H9 (cell line): Measurements from ENCODE around the gene TMEM59L. TPM values are rescaled to one million over a fixed set of nuclear protein-coding genes. Genes with fewer than 3 reads are reported as not detected.

Experiments used
- DNase-seq: peaks from one replicate; pipeline ENCODE4 v3.0.0-alpha.2; 2017
- H2AFZ ChIP-seq: one replicate; pipeline ENCODE4 v1.6.1; 2013; ENCODE audit warnings: mild to moderate bottlenecking, low read length, control low read depth, moderate library complexity
- H2AK5ac ChIP-seq: 2 replicates; pipeline ENCODE4 v1.6.1; 2013; ENCODE audit warnings: low read length, control low read depth, mixed read lengths; ENCODE audit not compliant: insufficient read length
- H2BK120ac ChIP-seq: one replicate; pipeline ENCODE4 v1.6.1; 2013; ENCODE audit warnings: low read depth, mild to moderate bottlenecking, low read length, control low read depth, inconsistent platforms; ENCODE audit not compliant: poor library complexity, severe bottlenecking
- H2BK12ac ChIP-seq: 2 replicates; pipeline ENCODE4 v1.6.1; 2013; ENCODE audit warnings: low read length, control low read depth, mixed read lengths, low read depth; ENCODE audit not compliant: insufficient read length
- H2BK15ac ChIP-seq: 2 replicates; pipeline ENCODE4 v1.6.1; 2013; ENCODE audit warnings: low read depth, low read length, control low read depth
- H2BK20ac ChIP-seq: one replicate; pipeline ENCODE4 v1.6.1; 2013; ENCODE audit warnings: low read depth, mild to moderate bottlenecking, low read length, control low read depth, inconsistent platforms; ENCODE audit not compliant: poor library complexity, severe bottlenecking
- H2BK5ac ChIP-seq: 2 replicates; pipeline ENCODE4 v1.6.1; 2013; ENCODE audit warnings: low read length, control low read depth, mixed read lengths; ENCODE audit not compliant: insufficient read length
- H3K14ac ChIP-seq: 2 replicates; pipeline ENCODE4 v1.6.1; 2013; ENCODE audit warnings: low read length, control low read depth; ENCODE audit not compliant: insufficient read depth
- H3K18ac ChIP-seq: 2 replicates; pipeline ENCODE4 v1.6.1; 2013; ENCODE audit warnings: low read depth, mild to moderate bottlenecking, mixed read lengths, low read length, control low read depth; ENCODE audit not compliant: insufficient read length
- H3K23ac ChIP-seq: 2 replicates; pipeline ENCODE4 v1.6.1; 2013; ENCODE audit warnings: low read length, control low read depth, mixed read lengths, low read depth; ENCODE audit not compliant: insufficient read length
- H3K23me2 ChIP-seq: 2 replicates; pipeline ENCODE4 v1.6.1; 2013; ENCODE audit warnings: low read depth, mild to moderate bottlenecking, mixed read lengths, low read length, control low read depth; ENCODE audit not compliant: insufficient read length, poor library complexity, severe bottlenecking
- H3K27ac ChIP-seq: 2 replicates; pipeline ENCODE4 v1.5.1; 2013; ENCODE audit warnings: low read length, control low read depth, mixed read lengths, low read depth; ENCODE audit not compliant: insufficient read length
- H3K27me3 ChIP-seq: 2 replicates; pipeline ENCODE4 v1.6.1; 2013; ENCODE audit warnings: low read length, control low read depth, inconsistent platforms; ENCODE audit not compliant: insufficient read depth
- H3K4ac ChIP-seq: 2 replicates; pipeline ENCODE4 v1.6.1; 2013; ENCODE audit warnings: low read depth, mild to moderate bottlenecking, control low read depth, inconsistent platforms, low read length, moderate library complexity
- H3K4me1 ChIP-seq: 2 replicates; pipeline ENCODE4 v1.6.1; 2013; ENCODE audit warnings: low read length, control low read depth, inconsistent platforms; ENCODE audit not compliant: insufficient read depth
- H3K4me2 ChIP-seq: 2 replicates; pipeline ENCODE4 v1.6.1; 2013; ENCODE audit warnings: low read length, control low read depth, mixed read lengths; ENCODE audit not compliant: insufficient read length, insufficient read depth
- H3K56ac ChIP-seq: 2 replicates; pipeline ENCODE4 v1.6.1; 2013; ENCODE audit warnings: low read depth, mild to moderate bottlenecking, mixed read lengths, low read length, control low read depth; ENCODE audit not compliant: insufficient read length
- H3K79me1 ChIP-seq: 2 replicates; pipeline ENCODE4 v1.6.1; 2013; ENCODE audit warnings: low read depth, mild to moderate bottlenecking, moderate library complexity, low read length, control low read depth, inconsistent platforms; ENCODE audit not compliant: insufficient read depth, poor library complexity, severe bottlenecking
- H3K79me2 ChIP-seq: 2 replicates; pipeline ENCODE4 v1.6.1; 2013; ENCODE audit warnings: low read length, control low read depth, inconsistent platforms; ENCODE audit not compliant: insufficient read depth
- H3K9ac ChIP-seq: 2 replicates; pipeline ENCODE4 v1.6.1; 2013; ENCODE audit warnings: low read length, control low read depth, mixed read lengths; ENCODE audit not compliant: insufficient read length; ENCODE audit errors: extremely low read depth
- H3K9me3 ChIP-seq: one replicate; pipeline ENCODE4 v1.6.1; 2013; ENCODE audit warnings: low read depth, low read length, inconsistent platforms; ENCODE audit not compliant: control insufficient read depth
- H3T11ph ChIP-seq: one replicate; pipeline ENCODE4 v1.6.1; 2013; ENCODE audit warnings: mild to moderate bottlenecking, low read length, control low read depth, inconsistent platforms
- H4K20me1 ChIP-seq: one replicate; pipeline ENCODE4 v1.6.1; 2013; ENCODE audit not compliant: control insufficient read depth, insufficient read length, insufficient read depth
- H4K5ac ChIP-seq: 2 replicates; pipeline ENCODE4 v1.6.1; 2013; ENCODE audit warnings: low read depth, mild to moderate bottlenecking, mixed read lengths, low read length, control low read depth; ENCODE audit not compliant: insufficient read length
- H4K8ac ChIP-seq: replicated peaks from 2 replicates; pipeline ENCODE4 v1.6.1; 2013; ENCODE audit warnings: low read length, control low read depth, mixed read lengths, low read depth; ENCODE audit not compliant: insufficient read length
- H4K91ac ChIP-seq: 2 replicates; pipeline ENCODE4 v1.6.1; 2013; ENCODE audit warnings: low read depth, mild to moderate bottlenecking, moderate library complexity, mixed read lengths, low read length, control low read depth; ENCODE audit not compliant: insufficient read length
- H3K27ac Mint-ChIP-seq, 3 experiments: 2 replicates in 2 of 3; 3 replicates in 1 of 3; pipeline ENCODE4 v1.8.0; 2020 to 2021; ENCODE audit warnings: mixed read lengths in 3 of 3, mild to moderate bottlenecking in 1 of 3, moderate library complexity in 1 of 3
- H3K27me3 Mint-ChIP-seq: 2 replicates; pipeline ENCODE4 v1.8.0; 2021; ENCODE audit warnings: low read depth, mild to moderate bottlenecking, moderate library complexity, mixed read lengths
- H3K36me3 Mint-ChIP-seq, 3 experiments: 2 replicates in 2 of 3; 3 replicates in 1 of 3; pipeline ENCODE4 v1.8.0; 2020 to 2021; ENCODE audit warnings: low read depth in 3 of 3, mixed read lengths in 3 of 3; ENCODE audit not compliant: insufficient read depth in 1 of 3
- H3K4me1 Mint-ChIP-seq, 2 experiments: 2 replicates each; pipeline ENCODE4 v1.8.0; 2020; ENCODE audit warnings: mixed read lengths in 2 of 2
- H3K4me3 Mint-ChIP-seq, 2 experiments: 2 replicates in 1 of 2; 3 replicates in 1 of 2; pipeline ENCODE4 v1.8.0; 2020 to 2021; ENCODE audit warnings: mild to moderate bottlenecking in 2 of 2, mixed read lengths in 2 of 2, moderate library complexity in 1 of 2
- H3K9me3 Mint-ChIP-seq, 2 experiments: 2 replicates in 1 of 2; 3 replicates in 1 of 2; pipeline ENCODE4 v1.8.0; 2020; ENCODE audit warnings: mild to moderate bottlenecking in 2 of 2, mixed read lengths in 2 of 2, moderate library complexity in 1 of 2
- CTCF ChIP-seq: fragments of 200-600 bp; sonication (generic); conservative IDR thresholded peaks from 3 replicates; pipeline ENCODE4 v1.8.0; 2021; ENCODE audit warnings: antibody characterized with exemption, mild to moderate bottlenecking
- WGBS: extraction: QIAGEN DNeasy Blood & Tissue Kit; methylation state at CpG from one replicate; pipeline ENCODE4 v1.1.7; 2013; ENCODE audit warnings: missing lambda C conversion rate, low lambda C conversion rate, mixed read lengths; ENCODE audit not compliant: insufficient read length; ENCODE audit errors: extremely low coverage; 5-methylcytosine and 5-hydroxymethylcytosine counted together
- total RNA-seq: library from RNA; stranded (reverse); gene quantifications from 2 replicates; pipeline ENCODE4 v1.2.1, GENCODE V29; 2021

Gene TMEM59L
- total RNA-seq, 1 experiment from 2014 or later = 12.0 TPM

- Histone ChIP-seq H4K5ac (no peak overlapping the region), H3K27ac (no peak overlapping the region), H4K91ac (no peak overlapping the region), H2AK5ac (no peak overlapping the region), H3K4me1 (no peaks in the 10 kb centered on the region), H2BK5ac (no peak overlapping the region), H3K14ac (no peak overlapping the region), H4K8ac (no peak overlapping the region), H2BK20ac (no peak overlapping the region), H3K23ac (no peak overlapping the region), H2BK15ac (no peak overlapping the region), H3T11ph (no peak overlapping the region), H4K20me1 (no peaks in the 10 kb centered on the region), H3K27me3 (no peaks in the 10 kb centered on the region), H2BK120ac (no peak overlapping the region), H2AFZ (no peak overlapping the region), H3K56ac (no peak overlapping the region), H3K4ac (no peak overlapping the region), H3K9ac (no peak overlapping the region), H3K79me1 (no peaks in the 10 kb centered on the region), H3K79me2 (no peaks in the 10 kb centered on the region), H3K9me3 (no peaks in the 10 kb centered on the region), H2BK12ac (no peak overlapping the region), H3K4me2 (no peak overlapping the region), H3K23me2 (no peaks in the 10 kb centered on the region), H3K18ac (no peak overlapping the region)
- peaks cover 5 to 11% of the 10 kb centered on the region in 2 experiments for H3K4me1 Mint-ChIP-seq
- WGBS = no CpG with 5 or more reads among the region's 38 CpGs
- H3K4me3 Mint-ChIP-seq = no peak overlapping the region
- H3K36me3 Mint-ChIP-seq = peaks cover 0 to 20% (median 14%) of the 10 kb centered on the region in 3 experiments; a peak in 5 of 7 replicates
- TF ChIP-seq CTCF = no peak
- H3K27me3 Mint-ChIP-seq = no peaks in the 10 kb centered on the region
- no peaks in the 10 kb centered on the region for H3K9me3 Mint-ChIP-seq
- DNase-seq = no peak
- H3K27ac Mint-ChIP-seq = no peak overlapping the region
These were observed 55.6 kb downstream of the TMEM59L start for GRCh38 chr19:18668252-18668631.
